Left hindlimb (tissue), 1 donor: Measurements from ENCODE around the gene TXNL4A.

Experiments used
- DNase-seq: peaks from one replicate; pipeline ENCODE4 v3.0.0-alpha.2; 2018

The TXNL4A gene

GRCh38 chr18:79991494-79991893, 3.1 kb upstream of the TXNL4A start:
- no peak for DNase-seq

GRCh38 chr18:79989195-79989497, 783 bp upstream of the TXNL4A start:
- DNase-seq, result no peak

GRCh38 chr18:79988071-79988450, 302 bp downstream of the TXNL4A start:
- no peak for DNase-seq

- no peak for DNase-seq
These were observed 797 bp downstream of the TXNL4A start for GRCh38 chr18:79987566-79987965.

DNA sequence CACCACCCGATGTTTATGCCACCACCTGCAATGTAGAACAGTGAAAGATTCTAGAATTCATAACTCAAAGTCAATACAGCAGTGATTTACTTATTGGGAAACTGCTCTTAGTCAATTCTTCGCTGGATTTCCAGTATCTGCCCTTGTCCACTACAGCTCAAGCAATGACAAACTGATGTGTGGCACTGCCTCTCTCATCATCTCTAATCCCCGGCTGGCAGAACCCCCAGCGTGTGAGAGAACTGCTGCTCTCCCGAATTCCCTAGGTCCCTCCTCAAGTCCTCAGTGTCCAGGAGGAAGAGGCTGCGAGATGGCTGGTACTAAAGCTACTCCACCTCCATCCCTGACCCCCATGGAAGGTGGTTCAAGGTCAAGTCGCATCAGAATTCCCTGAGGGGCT, 1.6 kb downstream of the TXNL4A start:
- DNase-seq, result no peak

- no peak for DNase-seq
These were observed 3.2 kb downstream of the TXNL4A start for GRCh38 chr18:79985172-79985571.

DNA sequence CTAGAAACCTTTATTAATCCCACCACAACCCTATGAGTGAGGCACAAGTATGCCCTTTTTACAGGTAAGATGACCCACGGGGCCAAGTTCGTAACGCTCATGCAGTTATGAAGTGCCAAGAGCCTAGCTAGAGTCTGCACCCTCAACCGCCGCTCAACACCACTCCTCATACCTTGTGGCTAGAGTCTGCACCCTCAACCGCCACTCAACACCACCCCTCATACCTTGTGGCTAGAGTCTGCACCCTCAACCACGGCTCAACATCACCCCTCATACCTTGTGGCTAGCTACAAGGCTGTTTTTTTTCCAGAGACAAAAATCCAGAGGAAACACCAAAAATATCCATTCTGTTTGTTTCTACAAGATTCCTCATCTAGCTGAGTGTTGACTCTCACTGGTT, 4.6 kb downstream of the TXNL4A start:
- DNase-seq, result no peak

DNA sequence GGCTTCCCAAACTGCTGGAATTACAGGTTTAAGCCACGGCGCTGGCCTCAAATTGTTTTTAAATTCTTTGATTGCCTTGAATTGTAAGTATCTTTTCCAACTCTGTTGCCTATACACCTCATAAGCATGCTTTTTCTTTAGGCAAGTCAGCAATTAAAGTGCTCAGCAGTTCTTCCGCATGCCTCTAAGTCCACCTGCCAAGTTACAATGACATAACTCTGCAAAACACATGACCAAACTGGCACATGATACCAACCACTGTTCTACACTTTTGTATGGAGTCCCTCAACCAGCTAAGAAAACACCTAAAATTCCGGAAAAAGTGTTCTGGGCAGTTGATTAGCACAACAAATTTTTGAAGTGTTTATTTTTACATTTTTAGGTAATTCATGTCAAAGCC, 5.1 kb downstream of the TXNL4A start:
- DNase-seq, result no peak

DNA sequence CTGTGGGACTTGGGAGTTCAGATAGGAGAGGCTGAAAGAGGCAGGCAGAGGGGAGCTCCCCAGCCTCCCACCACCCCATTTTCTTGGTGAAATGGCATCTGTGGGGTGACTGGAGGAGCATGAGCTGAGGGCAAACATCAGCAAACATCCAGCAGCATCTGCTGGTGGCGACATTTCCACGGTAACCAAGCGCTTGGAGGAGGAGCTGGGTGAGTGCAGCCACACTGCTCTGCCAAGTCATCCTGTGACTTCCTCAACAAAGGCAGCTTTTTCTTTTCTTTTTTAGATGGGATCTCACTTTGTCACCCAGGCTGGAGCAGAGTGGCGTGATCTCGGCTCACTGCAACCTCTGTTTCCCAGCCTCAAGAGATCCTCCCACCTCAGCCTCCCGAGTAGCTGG, 5.6 kb downstream of the TXNL4A start:
- no peak for DNase-seq

GRCh38 chr18:79980585-79980984, 7.8 kb downstream of the TXNL4A start:
- DNase-seq, result no peak

GRCh38 chr18:79979843-79980242, 8.5 kb downstream of the TXNL4A start:
- DNase-seq, result no peak

DNA sequence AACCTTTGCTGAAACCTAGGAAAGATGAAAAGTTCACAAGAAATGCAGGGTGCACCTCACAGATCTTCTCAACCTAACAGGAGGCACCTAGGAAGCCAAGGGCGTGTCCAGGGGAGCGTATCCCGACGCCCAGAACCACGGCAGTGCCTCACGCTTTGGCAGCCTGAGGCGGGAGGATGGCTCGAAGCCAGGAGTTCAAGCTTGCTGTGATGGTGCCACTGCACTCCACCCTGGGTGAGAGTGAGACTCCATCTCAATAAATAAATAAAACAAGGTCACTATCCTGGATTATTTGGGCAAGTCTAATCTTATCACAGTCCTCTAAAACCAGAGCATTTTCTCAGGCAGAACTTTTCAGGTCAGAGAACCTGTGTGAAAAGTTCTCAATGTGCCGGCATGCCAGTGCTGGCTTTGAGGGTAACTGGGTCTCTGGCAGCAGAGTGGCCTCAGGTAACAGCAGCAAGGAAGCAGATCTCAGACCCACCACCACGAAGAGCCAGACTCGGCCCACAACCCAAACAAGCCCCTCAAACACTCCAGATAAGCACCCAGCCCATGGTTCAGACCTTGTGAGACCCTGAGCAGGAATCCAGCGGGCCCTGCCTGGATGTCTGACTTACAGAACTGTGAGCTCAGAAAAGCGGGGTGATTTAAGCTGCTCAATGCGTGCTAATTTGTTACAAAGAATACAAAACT, 12.2 kb downstream of the TXNL4A start:
- DNase-seq, result no peak

DNA sequence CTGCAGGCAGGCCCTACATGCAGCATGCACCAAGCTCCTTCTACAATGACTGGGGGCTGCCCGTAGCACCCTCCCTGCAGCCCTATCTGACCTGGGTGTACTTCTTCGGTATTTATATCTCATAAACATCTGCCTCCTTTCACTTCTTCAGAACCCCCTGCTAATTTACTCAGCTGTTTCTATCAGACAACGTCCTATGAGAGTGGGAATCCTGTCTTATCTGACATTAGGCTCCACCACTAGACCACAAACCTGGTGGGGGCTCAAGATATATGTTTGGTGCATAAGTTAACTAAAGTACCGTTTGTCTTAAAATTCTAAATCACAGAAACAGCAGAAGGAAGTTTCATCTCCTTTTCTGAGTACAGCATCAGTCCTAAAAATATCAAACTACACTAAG, 13.3 kb downstream of the TXNL4A start:
- no peak for DNase-seq

GRCh38 chr18:79974025-79974654, 14.2 kb downstream of the TXNL4A start:
- DNase-seq, result no peak

DNA sequence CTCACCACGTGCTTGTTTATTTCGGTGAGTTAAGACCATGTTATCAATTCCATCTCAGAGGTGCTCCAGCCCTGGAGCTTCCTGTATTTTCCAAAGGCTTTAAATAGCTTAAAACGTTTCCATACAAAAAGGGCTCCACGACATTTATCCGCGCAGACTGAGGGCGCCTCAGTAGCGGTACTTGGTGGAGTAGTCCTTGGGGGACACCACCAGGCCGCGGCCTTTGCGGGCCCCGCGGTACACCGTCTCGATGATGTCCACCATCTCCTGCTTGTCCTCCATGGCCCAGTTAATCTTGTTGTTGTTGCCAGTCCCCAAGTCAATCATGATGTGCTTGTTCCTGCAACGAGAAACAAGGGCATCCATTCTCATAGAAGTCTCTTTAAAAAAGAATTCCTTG, 14.8 kb downstream of the TXNL4A start:
- DNase-seq, result no peak

DNA sequence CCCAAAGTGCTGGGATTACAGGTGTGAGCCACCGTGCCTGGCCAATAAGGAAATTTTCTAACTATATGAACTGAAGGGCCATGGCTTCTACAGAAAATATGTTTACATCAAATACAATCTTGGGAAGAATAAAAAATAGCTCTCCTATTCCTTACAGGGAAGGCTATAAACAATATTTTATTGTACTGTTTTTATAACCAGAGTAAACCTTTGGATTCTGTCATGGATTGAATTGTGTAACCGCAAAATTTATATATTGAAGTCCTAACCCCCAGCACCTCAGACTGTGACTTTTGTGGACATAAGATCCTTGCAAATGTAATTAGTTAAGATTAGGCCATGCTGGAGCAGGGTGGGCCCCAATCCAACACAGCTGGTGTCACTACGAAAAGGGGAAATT, 15.6 kb downstream of the TXNL4A start:
- no peak for DNase-seq

DNA sequence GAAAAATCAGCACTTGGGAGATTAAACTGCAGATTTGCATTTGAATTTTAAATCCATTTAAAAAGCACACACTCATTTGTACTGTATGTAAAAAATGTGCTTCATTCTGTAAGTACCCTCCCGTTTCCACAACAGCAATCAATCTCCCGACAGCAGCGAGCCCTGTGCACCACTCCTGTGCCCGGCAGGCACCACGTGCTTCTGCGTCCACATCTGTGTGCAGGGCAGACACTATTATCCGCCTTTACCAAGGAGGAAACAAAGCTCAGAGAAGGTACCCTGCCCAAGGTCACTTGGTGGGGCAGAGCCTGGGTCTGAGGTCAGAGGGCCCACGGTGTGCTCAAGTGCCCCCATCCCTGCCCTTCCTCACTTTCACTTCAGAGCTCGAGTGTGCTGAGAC, 16.4 kb downstream of the TXNL4A start:
- DNase-seq, result no peak

GRCh38 chr18:79971211-79971952, 17.0 kb downstream of the TXNL4A start:
- DNase-seq, result no peak

- DNase-seq, result no peak
These were observed 17.8 kb downstream of the TXNL4A start for GRCh38 chr18:79970419-79971133.

GRCh38 chr18:79965119-79965902, 23.1 kb downstream of the TXNL4A start:
- DNase-seq, result no peak

DNA sequence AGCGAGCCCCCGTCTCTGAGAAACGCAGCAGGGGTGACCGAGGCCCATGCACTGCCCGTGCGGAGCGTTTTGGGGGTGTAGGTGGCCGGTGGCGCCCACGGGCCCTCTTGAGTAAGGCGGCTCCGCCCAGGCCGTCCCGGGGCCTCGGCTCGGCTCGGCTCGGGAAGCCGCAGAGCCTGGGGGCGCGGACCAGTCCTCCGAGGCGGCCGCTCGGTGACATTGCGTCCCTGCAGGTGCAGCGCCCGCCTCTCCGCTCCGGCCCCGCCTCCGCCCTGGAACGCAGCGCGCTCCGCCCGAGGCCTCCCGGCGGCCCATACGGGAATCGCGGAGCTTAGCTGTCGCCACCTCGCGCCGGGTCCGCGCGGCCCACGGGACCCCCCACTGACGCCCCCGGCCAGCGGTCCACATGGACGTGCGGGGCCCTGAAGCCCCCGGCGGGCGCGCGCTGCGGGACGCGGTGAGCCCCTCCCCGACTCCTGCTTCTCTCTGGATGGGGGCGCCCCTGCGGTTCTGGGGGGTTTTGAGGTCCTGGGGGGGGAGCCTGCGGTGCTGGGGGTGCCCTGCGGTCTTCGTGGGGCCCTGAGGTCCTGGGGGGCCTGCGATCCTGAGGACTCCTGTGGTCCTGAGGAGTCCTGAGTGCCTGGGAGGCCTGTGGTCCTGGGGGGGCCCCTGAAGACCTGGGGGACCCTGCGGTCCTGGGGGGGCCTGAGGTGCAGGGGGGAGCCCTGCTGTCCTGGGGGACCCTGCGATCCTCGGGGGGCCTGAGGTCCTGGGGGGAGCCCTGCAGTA, 23.8 kb downstream of the TXNL4A start, which contains the start of gene HSBP1L1:
Gene HSBP1L1, plus strand, starts transcription at position 314 of the 789 bp plus-strand sequence. Its CDS starts 93 bp downstream, at position 407.
- DNase-seq, result no peak
